Esophagus squamous epithelium (tissue), 4 donors: ENCODE results near the gene ARHGEF28.

ENCODE experiments used
- POLR2A ChIP-seq, 4 donors: fragments of 450-650 bp; IDR thresholded peaks; one replicate each; pipeline ENCODE4 v1.6.1; 2017; ENCODE audit warnings: antibody characterized with exemption in 4 of 4, mild to moderate bottlenecking in 4 of 4, moderate library complexity in 3 of 4
- TF ChIP-seq, protein P1 (sequence below), 6 experiments: fragments of 450-650 bp in 4 of 6; fragments of 200-600 bp in 2 of 6; sonication (generic) in 2 of 6; IDR thresholded peaks; one replicate each; pipeline ENCODE4 v1.5.1; 2016 to 2019; ENCODE audit warnings: antibody characterized with exemption in 6 of 6, mild to moderate bottlenecking in 4 of 6, moderate library complexity in 4 of 6

DNA sequence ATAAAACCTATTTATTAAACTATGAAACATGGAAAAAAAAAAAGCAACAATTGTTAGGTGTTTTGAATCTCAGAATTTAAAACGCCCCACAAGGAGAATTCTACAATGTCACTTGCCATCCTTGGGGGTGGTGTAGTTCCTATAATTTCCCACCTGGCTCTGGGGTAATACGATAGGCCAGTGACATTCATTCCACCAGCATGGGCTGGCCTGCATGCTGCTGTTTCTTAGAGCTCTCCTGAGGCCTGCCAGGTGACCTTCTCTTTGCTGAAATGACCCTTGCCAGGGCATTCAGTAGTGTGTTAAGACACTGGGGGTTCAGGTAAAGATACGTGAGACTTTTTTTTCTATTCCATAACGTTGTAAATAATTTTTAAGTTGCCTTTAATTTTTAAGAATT, 10.0 kb upstream of the ARHGEF28 start:
- TF ChIP-seq, protein P1, sequence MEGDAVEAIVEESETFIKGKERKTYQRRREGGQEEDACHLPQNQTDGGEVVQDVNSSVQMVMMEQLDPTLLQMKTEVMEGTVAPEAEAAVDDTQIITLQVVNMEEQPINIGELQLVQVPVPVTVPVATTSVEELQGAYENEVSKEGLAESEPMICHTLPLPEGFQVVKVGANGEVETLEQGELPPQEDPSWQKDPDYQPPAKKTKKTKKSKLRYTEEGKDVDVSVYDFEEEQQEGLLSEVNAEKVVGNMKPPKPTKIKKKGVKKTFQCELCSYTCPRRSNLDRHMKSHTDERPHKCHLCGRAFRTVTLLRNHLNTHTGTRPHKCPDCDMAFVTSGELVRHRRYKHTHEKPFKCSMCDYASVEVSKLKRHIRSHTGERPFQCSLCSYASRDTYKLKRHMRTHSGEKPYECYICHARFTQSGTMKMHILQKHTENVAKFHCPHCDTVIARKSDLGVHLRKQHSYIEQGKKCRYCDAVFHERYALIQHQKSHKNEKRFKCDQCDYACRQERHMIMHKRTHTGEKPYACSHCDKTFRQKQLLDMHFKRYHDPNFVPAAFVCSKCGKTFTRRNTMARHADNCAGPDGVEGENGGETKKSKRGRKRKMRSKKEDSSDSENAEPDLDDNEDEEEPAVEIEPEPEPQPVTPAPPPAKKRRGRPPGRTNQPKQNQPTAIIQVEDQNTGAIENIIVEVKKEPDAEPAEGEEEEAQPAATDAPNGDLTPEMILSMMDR (IDR thresholded peaks at IDR 0.05): no peak
- TF ChIP-seq POLR2A (IDR thresholded peaks at IDR 0.05): no peak
